PC-3 (cell line): ENCODE data around the gene SDR42E1.

ENCODE experiments used
- EZH2 ChIP-seq: fragments of 300-600 bp; sonication (generic); IDR thresholded peaks from one replicate; pipeline ENCODE4 v1.6.1; 2017; ENCODE audit warnings: antibody characterized with exemption, mild to moderate bottlenecking, low read length; ENCODE audit not compliant: unreplicated experiment
- TF ChIP-seq, protein P1 (sequence below): fragments of 300-600 bp; sonication (generic); conservative IDR thresholded peaks from 2 replicates; pipeline ENCODE4 v1.5.1; 2017; ENCODE audit warnings: antibody characterized with exemption, low read depth, mild to moderate bottlenecking, low read length

DNA sequence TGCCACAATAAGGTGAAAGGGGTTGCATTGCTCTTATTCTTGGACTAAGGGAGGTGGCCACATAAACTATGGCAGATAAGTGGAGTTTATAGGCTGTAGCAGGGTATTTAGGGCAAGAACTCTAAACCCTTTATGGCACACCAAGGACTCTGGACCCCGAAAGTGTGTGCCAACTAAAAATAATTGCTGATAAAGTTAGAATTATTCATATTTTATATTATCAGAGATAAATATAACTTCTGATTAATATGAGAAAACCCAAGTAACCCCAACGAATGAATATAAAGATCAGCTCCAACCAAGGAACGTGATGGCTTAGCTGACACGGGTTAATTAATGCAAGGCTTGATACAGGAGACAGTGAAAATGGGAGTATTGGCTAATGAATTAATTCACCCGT is 8.8 kb upstream of the SDR42E1 start:
- TF ChIP-seq, protein P1, sequence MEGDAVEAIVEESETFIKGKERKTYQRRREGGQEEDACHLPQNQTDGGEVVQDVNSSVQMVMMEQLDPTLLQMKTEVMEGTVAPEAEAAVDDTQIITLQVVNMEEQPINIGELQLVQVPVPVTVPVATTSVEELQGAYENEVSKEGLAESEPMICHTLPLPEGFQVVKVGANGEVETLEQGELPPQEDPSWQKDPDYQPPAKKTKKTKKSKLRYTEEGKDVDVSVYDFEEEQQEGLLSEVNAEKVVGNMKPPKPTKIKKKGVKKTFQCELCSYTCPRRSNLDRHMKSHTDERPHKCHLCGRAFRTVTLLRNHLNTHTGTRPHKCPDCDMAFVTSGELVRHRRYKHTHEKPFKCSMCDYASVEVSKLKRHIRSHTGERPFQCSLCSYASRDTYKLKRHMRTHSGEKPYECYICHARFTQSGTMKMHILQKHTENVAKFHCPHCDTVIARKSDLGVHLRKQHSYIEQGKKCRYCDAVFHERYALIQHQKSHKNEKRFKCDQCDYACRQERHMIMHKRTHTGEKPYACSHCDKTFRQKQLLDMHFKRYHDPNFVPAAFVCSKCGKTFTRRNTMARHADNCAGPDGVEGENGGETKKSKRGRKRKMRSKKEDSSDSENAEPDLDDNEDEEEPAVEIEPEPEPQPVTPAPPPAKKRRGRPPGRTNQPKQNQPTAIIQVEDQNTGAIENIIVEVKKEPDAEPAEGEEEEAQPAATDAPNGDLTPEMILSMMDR: no peak
- no peak for TF ChIP-seq EZH2
